NCI-H2227 (cell line): ENCODE results near the gene DOLPP1.
"Not testable (repeated sequence)": the region's sequence is repeated elsewhere in the genome, so short reads cannot be mapped to it uniquely, and the experiment has no call there.

Experiments
- DNase-seq: peaks from one replicate; lab custom pipeline; 2025; ENCODE audit not compliant: unreplicated experiment; lab: John Stamatoyannopoulos, UW

Gene DOLPP1, protein sequence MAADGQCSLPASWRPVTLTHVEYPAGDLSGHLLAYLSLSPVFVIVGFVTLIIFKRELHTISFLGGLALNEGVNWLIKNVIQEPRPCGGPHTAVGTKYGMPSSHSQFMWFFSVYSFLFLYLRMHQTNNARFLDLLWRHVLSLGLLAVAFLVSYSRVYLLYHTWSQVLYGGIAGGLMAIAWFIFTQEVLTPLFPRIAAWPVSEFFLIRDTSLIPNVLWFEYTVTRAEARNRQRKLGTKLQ

GRCh38 chr9:129080601-129081387 is at the start of gene DOLPP1:
Gene DOLPP1 (plus strand): TSS chr9:129081111. CDS start chr9:129081132, 21 bp downstream.
- peak; percentile 98 for DNase-seq

GRCh38 chr9:129031514-129031913 is 49.4 kb upstream of the DOLPP1 start:
- no peak for DNase-seq

GRCh38 chr9:129032541-129033159 is 48.3 kb upstream of the DOLPP1 start:
- DNase-seq: no peak

DNA sequence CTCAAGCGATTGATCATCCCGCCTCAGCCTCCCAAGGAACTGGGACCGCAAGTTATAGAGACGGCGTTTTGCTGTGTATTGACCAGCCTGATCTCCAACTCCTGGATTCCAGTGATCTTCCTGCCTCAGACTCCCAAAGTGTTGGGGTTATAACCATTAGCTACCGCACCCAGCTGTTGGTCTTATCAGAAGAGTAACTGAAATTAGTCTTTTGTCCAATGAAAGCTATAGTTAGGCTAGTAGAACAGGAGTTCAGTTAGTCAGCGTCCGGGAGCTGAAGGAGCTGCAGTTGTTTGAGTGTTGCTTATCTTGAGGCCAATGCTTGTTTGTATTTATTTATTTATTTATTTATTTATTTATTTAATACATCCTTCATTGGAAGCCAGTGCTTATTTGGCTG is 47.7 kb upstream of the DOLPP1 start:
- no peak for DNase-seq

DNA sequence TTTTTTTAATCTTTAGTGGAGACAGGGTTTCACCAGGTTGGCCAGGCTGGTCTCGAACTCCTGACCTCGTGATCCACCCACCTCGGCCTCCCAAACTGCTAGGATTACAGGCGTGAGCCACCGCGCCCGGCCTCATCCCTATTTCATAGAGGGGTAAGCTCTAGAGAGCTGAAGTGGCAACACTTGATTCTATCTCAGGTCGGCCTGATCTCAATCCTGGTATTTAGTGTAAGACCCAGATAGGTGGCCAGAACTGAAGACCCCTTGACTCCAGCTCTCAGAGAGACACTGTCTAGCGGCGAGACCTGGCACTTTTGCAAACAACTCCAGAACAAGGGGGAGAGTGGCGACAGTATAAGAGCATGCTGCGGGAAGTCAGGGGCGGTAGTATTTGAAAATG is 45.1 kb upstream of the DOLPP1 start:
- DNase-seq: not testable (repeated sequence)

DNA sequence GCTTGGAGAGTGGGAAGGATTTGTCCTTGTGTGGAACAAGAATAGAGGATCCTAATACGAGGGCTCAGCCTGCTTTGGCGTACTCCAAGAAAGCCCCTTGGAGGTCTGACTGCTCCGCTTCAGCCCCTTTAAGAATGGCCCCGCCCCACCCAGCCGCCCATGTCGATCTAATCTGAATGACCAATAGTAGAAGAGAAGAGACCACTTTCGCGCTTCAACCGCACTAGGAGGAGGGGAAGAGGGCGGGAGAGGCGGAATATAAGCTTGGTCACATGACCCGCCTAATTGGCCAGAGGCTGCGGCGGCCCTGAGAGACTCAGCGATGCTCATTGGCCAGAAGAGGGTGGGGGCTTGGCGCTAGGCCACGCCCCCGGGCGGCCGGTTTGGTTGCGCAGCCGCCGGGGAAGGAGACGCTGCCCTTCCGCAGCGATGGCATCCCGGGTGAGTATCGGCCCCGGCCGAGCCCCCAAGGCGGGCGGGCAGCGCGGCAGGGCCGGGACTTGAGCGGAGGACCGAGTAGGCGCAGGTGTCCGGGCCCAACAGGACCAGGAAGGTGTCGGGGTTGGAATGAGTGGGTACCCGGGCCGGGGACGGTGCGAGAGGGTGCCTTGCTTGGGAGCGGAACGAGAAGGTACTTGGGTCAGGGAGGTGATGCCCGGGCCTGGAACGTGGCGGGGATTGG is 44.5 kb upstream of the DOLPP1 start, which contains the start of gene MIGA2:
MIGA2 (plus strand) TSS at position 386 of the 682 bp plus-strand sequence. CDS start 3,969 bp downstream, outside the sequence.
- peak; percentile 97 for DNase-seq

- no peak for DNase-seq
Measured at GRCh38 chr9:129036923-129037766, 43.8 kb upstream of the DOLPP1 start.

DNA sequence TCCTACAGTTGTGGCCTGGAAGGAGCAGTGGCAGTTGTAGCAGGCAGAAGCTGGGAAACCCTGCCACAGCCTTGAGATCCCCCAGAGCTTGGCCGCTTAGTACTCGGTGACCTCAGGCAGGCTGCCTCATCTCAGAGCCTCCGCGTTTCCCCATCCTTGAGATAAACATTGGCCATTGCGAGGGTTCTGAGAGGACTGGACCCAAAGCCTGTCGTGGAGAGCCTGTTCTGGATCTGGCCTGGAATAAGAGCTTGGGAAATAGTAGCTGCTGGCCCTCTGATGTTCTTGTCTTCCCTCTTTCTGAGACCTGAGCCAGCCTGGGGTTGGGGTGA is 43.2 kb upstream of the DOLPP1 start:
- DNase-seq: no peak

DNA sequence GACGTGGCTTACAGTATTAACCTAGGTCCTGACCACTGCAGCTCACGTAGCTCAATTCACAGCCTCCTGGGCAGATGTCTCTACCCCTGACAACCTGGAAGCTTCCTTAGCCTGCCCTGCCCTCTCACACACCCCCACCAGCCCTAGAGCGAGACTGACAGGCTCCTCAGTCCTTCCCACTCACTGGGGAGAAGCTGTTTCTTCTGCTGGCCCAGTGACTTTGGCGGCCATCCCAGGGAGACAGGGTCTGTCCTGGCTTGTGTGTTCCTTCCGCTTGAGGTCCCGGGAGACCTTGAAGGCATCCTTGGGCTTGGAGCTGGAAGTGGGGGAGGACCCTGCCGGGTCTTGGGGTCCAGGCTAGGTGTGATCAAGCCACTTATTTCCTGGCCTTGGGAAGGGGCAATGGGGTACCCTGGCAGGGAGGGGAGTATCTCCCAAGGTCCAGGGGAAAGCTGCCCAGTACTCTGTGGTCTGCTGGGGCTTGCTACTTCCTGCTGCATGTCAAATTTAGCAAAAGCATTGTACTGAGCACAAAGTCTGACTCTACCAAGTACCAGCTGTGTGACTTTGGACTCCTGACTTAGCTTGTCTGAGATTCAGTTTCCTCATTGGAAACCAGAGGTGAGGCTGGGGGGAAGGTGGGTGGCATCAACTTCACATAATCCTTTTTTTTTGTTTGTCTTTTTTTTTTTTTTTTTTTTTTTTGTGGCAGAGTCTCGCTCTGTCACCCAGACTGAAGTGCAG is 42.6 kb upstream of the DOLPP1 start:
- no peak for DNase-seq

- DNase-seq: no peak
Measured at GRCh38 chr9:129040113-129040643, 40.7 kb upstream of the DOLPP1 start.

DNA sequence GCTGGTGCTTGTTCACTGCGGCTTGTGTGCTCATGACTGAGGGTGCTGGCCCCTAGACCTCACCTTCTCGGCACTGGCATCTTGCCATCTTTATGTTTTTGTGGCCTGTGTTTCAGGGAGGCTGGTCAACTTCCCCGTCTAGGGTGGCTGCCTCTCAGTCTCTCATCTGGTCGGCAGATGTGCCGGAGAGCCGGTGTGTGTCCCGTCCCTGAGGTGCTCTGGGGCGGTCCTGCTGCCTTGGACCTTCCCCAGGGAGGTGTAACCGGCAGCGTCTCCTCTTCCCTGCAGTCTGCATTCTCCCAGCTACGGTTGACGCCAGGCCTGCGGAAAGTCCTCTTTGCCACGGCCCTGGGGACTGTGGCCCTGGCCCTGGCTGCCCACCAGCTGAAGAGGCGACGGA is 38.9 kb upstream of the DOLPP1 start:
- DNase-seq: no peak

- no peak for DNase-seq
Measured at GRCh38 chr9:129052592-129052991, 28.3 kb upstream of the DOLPP1 start.

DNA sequence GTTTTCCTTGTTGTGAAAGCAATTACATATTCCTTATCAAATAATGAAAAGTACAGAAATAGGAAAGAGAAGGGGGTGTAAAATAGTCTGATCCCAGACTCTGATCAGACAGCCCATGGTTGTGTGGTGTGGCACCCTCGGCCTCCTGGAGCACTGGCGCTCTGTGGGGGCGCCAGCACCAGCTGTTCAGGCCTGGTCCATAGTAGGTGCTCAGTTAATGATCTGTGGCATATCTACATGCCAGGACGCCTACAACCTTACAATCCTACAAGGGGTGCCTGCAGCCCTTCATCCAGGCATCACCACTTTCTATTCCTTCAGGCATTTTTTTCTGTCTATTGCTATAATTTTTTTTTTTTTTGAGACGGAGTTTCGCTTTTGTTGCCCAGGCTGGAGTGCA is 27.9 kb upstream of the DOLPP1 start:
- no peak for DNase-seq

DNA sequence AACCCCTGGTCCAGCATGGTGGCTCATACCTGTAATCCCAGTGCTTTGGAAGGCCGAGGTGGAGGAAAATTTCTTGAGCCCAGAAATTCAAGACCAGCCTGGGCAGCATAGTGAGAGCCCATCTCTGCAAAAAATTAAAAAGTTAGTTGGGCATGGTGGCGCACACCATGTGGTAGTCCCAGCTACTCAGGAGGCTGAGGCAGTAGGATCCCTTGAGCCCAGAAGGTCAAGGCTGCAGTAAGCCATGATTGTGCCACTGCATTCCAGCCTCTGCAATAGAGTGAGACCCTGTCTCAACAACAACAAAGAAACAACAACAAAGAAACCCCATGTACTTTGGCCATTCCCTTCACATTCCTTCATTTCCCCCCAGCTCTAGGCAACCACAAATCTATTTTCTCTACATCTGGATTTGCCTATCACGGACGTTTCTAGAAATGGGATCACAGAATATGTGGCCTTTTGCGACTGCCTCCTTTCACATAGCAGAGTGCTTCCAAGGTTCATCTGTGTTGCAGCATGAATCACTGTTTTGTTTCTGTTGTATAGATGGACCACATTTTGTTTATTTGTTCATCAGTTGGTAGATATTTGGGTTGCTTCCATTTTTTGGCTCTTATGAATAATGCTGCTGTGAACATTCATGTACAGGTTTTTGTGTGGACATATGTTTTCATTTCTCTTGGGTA is 26.6 kb upstream of the DOLPP1 start:
- DNase-seq: no peak

- no peak for DNase-seq
Measured at GRCh38 chr9:129058965-129059795, 21.7 kb upstream of the DOLPP1 start.

DNA sequence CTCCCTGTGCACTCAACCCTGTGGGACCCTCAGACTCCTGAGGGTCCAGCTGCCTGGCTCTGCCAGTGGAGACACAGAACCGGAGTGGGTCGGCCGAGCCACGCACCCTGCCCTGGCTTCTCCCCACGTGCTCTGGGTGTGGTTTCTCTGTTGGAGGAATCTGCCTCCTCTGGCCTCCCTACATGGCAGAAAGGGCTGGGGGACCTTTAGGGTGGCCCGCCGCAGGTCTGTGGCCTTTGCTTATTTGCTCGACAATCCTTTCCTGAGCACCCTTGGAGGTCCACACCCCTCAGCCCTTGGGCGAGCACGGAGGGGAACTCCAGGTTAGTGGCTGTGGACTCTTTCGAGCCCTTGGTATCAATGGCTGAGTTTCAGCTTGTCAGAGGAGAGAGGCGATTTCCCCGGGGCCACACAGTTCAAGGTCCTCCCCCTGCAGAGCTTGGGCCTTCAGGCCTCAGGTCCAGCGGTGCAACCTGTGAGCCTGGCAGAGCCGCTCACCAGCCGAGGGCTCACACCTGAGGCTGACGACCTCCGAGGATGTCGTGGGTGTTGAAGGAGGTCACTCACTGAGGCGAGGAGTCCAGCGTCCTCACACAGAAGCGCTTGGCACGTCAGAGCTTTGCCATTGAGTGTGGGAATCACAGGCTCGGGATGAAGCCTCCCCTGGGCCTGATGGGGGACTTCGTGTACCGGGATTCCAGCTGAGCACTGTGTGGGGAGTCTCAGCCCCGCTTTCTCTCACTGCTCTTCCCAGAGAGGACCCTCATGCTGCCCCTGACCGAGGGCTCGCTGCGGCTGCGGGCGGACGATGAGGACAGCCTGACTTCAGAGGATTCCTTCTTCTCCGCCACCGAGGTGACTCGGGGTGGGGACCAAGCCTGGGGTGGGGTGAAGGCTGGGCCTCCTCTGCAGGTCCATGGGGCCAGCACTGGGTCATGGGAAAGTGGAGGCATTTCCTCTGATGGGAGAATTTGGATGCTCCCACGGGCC is 20.8 kb upstream of the DOLPP1 start:
- no peak for DNase-seq

DNA sequence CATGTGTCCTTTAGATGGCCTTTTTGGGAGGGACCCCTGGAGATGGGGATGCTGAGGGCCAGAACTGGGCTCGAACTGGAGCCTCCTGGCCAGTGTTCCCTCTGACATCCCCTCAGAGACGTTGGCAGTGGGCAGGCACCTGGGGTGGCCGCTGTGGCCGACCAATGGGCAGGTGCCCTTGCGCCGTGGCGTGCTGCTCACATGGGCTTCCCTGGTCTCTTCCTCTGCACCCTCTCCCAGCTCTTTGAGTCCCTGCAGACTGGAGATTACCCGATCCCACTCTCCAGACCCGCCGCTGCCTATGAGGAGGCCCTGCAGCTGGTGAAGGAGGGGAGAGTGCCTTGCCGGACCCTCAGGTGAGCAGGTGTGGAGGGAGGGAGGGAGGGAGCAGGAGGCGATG is 19.9 kb upstream of the DOLPP1 start:
- DNase-seq: no peak
